HG02571 (cell line): ENCODE measurements around the gene STRA6.

Experiments used
- ATAC-seq: cut with Tn5 transposase; IDR thresholded peaks from one replicate; pipeline ENCODE4 v1.9.1; 2021; ENCODE audit warnings: mild to moderate bottlenecking, moderate library complexity; ENCODE audit not compliant: unreplicated experiment

STRA6 gene

GRCh38 chr15:74208496-74208895 is 5.9 kb upstream of the STRA6 start:
- ATAC-seq, result no peak

GRCh38 chr15:74207652-74208440 is 5.3 kb upstream of the STRA6 start:
- ATAC-seq, result no peak

GRCh38 chr15:74206801-74207281 is 4.3 kb upstream of the STRA6 start:
- ATAC-seq, result no peak

GRCh38 chr15:74205582-74205947 is 3.0 kb upstream of the STRA6 start:
- ATAC-seq, result no peak

- no peak for ATAC-seq
Observed at GRCh38 chr15:74203914-74204431, 1.4 kb upstream of the STRA6 start.

GRCh38 chr15:74201710-74202420 is 722 bp downstream of the STRA6 start:
- ATAC-seq, result no peak

GRCh38 chr15:74200871-74201419 is 1.6 kb downstream of the STRA6 start:
- no peak for ATAC-seq

GRCh38 chr15:74200412-74200815 is 2.2 kb downstream of the STRA6 start:
- no peak for ATAC-seq

- no peak for ATAC-seq
Observed at GRCh38 chr15:74199297-74199652, 3.3 kb downstream of the STRA6 start.

- no peak for ATAC-seq
Observed at GRCh38 chr15:74197176-74197965, 5.2 kb downstream of the STRA6 start.

- no peak for ATAC-seq
Observed at GRCh38 chr15:74196175-74196574, 6.4 kb downstream of the STRA6 start.

- ATAC-seq, result no peak
Observed at GRCh38 chr15:74194572-74195559, 7.7 kb downstream of the STRA6 start.

GRCh38 chr15:74193905-74194304 is 8.7 kb downstream of the STRA6 start:
- ATAC-seq, result no peak

GRCh38 chr15:74193299-74193718 is 9.3 kb downstream of the STRA6 start:
- ATAC-seq, result no peak

GRCh38 chr15:74192751-74193150 is 9.8 kb downstream of the STRA6 start:
- ATAC-seq, result no peak

- no peak for ATAC-seq
Observed at GRCh38 chr15:74191798-74192197, 10.8 kb downstream of the STRA6 start.

- no peak for ATAC-seq
Observed at GRCh38 chr15:74188216-74188615, 14.4 kb downstream of the STRA6 start.

- no peak for ATAC-seq
Observed at GRCh38 chr15:74185710-74186348, 16.8 kb downstream of the STRA6 start.

- no peak for ATAC-seq
Observed at GRCh38 chr15:74184582-74185091, 17.9 kb downstream of the STRA6 start.
